HepG2 (cell line): ENCODE results near the gene COX6B1. TPM values are rescaled to one million over a fixed set of nuclear protein-coding genes. Genes with fewer than 3 reads are reported as not detected.

Experiments used
- HDAC2 ChIP-seq: sonication (generic); formaldehyde crosslinking; IDR thresholded peaks from 2 replicates; pipeline ENCODE4 v1.4.0; 2020; ENCODE audit warnings: missing genetic modification reagents
- KMT2A ChIP-seq: sonication (generic); formaldehyde crosslinking; IDR thresholded peaks from 2 replicates; pipeline ENCODE4 v1.4.0; 2020; ENCODE audit warnings: missing genetic modification reagents
- MATR3 ChIP-seq: sonication (generic); formaldehyde crosslinking; IDR thresholded peaks from 2 replicates; pipeline ENCODE4 v1.4.0; 2020; ENCODE audit warnings: missing genetic modification reagents
- MXI1 ChIP-seq: IDR thresholded peaks from 3 replicates; pipeline ENCODE4 v1.6.1; 2012; ENCODE audit warnings: low read depth, low read length, inconsistent platforms, borderline replicate concordance
- REL ChIP-seq: sonication (generic); formaldehyde crosslinking; conservative IDR thresholded peaks from 2 replicates; pipeline ENCODE4 v1.8.0; 2022; ENCODE audit warnings: mild to moderate bottlenecking, missing genetic modification reagents, moderate library complexity
- SALL1 ChIP-seq: sonication (generic); formaldehyde crosslinking; IDR thresholded peaks from 2 replicates; pipeline ENCODE4 v1.8.0; 2022; ENCODE audit warnings: mild to moderate bottlenecking, missing genetic modification reagents
- SP1 ChIP-seq, 2 experiments: fragments of 450-650 bp in 1 of 2; sonication (generic) in 1 of 2; formaldehyde crosslinking in 1 of 2; IDR thresholded peaks; 2 replicates each; pipeline versions ENCODE4 v1.4.0 to v1.6.1; 2016 to 2020; ENCODE audit warnings: missing genetic modification reagents in 1 of 2
- SP5 ChIP-seq: IDR thresholded peaks from 2 replicates; pipeline ENCODE4 v1.6.1; 2016; ENCODE audit warnings: low read depth, borderline replicate concordance
- SRY ChIP-seq: sonication (generic); formaldehyde crosslinking; IDR thresholded peaks from 2 replicates; pipeline ENCODE4 v1.8.0; 2022; ENCODE audit warnings: mild to moderate bottlenecking, missing genetic modification reagents
- ZNF350 ChIP-seq: sonication (generic); formaldehyde crosslinking; IDR thresholded peaks from 2 replicates; pipeline ENCODE4 v1.4.0; 2020; ENCODE audit warnings: mild to moderate bottlenecking, low read depth, missing genetic modification reagents, borderline replicate concordance
- polyA plus RNA-seq, 8 experiments: library from polyadenylated mRNA; depleted of rRNA in 3 of 8; stranded (reverse) in 7 of 8; unstranded in 1 of 8; fragments of >200 nt; fragmentation: Illumina TruSeq in 4 of 8; extraction: Trizol in 4 of 8; gene quantifications; 2 replicates each; pipeline versions ENCODE4 v1.2.1 to v1.2.3, GENCODE V29; 2011 to 2016; ENCODE audit warnings: low read depth in 4 of 8, missing spikeins in 1 of 8, mixed read lengths in 1 of 8; ENCODE audit not compliant: insufficient read depth in 1 of 8
- total RNA-seq, 5 experiments: library from RNA; depleted of rRNA; stranded (reverse); fragments of >200 nt; fragmentation: Illumina TruSeq; extraction: Trizol; gene quantifications; 2 replicates each; pipeline ENCODE4 v1.2.3, GENCODE V29; 2016; ENCODE audit warnings: low read depth in 1 of 5
- TF ChIP-seq, protein P1 (sequence below): sonication (generic); formaldehyde crosslinking; conservative IDR thresholded peaks from 2 replicates; pipeline ENCODE4 v1.4.0; 2020; ENCODE audit warnings: missing genetic modification reagents
- TF ChIP-seq, protein P2 (sequence below): sonication (generic); formaldehyde crosslinking; IDR thresholded peaks from one replicate; pipeline ENCODE4 v1.5.1; 2020; ENCODE audit warnings: mild to moderate bottlenecking, missing genetic modification reagents; ENCODE audit errors: not compliant biosample characterization
- TF ChIP-seq, protein P3 (sequence below): sonication (generic); formaldehyde crosslinking; IDR thresholded peaks from 2 replicates; pipeline ENCODE4 v1.9.0; 2022; ENCODE audit warnings: missing genetic modification reagents, mild to moderate bottlenecking, borderline replicate concordance

The COX6B1 gene
- total and polyA plus RNA-seq, 2 of the 13 experiments (the other 11 are each of a cell fraction or from before 2014, with no cell fraction given), result 481 to 487 TPM

DNA sequence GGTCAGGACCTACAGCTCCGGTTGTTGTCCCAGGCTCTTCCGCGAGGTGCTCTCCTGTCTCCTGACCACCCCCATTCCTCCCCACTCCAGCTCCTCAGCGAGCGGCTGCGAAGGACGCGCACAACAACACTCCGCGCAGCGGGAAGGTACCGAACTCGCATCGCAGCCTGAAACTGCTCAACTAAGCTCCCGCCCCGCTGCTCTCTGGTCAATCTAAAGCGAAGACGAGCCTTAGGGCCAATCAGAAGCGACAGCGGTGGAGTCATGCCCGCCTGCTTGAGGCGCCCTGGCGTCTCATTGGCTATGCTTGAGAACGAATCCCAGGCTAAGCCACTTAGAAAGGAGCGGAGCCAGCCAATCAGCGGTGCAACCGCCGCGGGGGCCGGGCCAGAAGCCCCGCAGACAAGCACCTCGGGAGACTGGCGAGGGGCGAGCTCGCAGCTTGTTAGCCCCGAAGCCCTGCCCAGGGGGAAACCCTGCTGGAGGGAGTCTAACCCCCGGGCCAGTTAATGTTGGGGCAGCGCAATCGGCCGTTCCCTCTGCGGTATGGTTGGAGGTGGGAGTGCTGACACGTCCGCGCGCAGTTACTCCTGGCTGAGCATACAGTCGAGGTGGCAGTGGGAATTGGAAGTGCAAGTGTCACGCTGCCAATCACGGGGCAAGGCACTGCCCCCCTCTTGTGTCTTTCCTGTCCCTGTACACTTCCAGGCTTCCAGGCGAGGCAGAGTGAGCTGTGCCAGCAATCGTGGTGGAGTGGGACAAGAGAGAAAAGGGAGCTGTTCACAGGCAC is 54.3 kb downstream of the COX6B1 start (continued):
- TF ChIP-seq MATR3 (CRISPR knock-in tag) (no peak), HDAC2 (no peak), ZNF350 (peak; percentile 33; the same call in 1 of the 2 replicates), SP5 (CRISPR knock-in tag) (0 out of 2 replicates have a peak, but pooled peaks have one; percentile 8), MXI1 (0 out of 3 replicates have a peak, but pooled peaks have one; percentile 11), REL (CRISPR knock-in tag) (0 out of 2 replicates have a peak, but pooled peaks have one; percentile 53), SRY (CRISPR knock-in tag) (peak; percentile 61; the same call in 1 of the 2 replicates), SP1 (IDR thresholded peaks at IDR 0.05) (no peak), SP1 (CRISPR knock-in tag; IDR thresholded peaks at IDR 0.05) (peak; percentile 53), SALL1 (CRISPR knock-in tag) (peak; percentile 75), KMT2A (0 out of 2 replicates have a peak, but pooled peaks have one; percentile 27)
- TF ChIP-seq, protein P1, sequence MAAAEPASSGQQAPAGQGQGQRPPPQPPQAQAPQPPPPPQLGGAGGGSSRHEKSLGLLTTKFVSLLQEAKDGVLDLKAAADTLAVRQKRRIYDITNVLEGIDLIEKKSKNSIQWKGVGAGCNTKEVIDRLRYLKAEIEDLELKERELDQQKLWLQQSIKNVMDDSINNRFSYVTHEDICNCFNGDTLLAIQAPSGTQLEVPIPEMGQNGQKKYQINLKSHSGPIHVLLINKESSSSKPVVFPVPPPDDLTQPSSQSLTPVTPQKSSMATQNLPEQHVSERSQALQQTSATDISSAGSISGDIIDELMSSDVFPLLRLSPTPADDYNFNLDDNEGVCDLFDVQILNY (CRISPR knock-in tag), result peak; percentile 48; the same call in 1 of the 2 replicates
- TF ChIP-seq, protein P2, sequence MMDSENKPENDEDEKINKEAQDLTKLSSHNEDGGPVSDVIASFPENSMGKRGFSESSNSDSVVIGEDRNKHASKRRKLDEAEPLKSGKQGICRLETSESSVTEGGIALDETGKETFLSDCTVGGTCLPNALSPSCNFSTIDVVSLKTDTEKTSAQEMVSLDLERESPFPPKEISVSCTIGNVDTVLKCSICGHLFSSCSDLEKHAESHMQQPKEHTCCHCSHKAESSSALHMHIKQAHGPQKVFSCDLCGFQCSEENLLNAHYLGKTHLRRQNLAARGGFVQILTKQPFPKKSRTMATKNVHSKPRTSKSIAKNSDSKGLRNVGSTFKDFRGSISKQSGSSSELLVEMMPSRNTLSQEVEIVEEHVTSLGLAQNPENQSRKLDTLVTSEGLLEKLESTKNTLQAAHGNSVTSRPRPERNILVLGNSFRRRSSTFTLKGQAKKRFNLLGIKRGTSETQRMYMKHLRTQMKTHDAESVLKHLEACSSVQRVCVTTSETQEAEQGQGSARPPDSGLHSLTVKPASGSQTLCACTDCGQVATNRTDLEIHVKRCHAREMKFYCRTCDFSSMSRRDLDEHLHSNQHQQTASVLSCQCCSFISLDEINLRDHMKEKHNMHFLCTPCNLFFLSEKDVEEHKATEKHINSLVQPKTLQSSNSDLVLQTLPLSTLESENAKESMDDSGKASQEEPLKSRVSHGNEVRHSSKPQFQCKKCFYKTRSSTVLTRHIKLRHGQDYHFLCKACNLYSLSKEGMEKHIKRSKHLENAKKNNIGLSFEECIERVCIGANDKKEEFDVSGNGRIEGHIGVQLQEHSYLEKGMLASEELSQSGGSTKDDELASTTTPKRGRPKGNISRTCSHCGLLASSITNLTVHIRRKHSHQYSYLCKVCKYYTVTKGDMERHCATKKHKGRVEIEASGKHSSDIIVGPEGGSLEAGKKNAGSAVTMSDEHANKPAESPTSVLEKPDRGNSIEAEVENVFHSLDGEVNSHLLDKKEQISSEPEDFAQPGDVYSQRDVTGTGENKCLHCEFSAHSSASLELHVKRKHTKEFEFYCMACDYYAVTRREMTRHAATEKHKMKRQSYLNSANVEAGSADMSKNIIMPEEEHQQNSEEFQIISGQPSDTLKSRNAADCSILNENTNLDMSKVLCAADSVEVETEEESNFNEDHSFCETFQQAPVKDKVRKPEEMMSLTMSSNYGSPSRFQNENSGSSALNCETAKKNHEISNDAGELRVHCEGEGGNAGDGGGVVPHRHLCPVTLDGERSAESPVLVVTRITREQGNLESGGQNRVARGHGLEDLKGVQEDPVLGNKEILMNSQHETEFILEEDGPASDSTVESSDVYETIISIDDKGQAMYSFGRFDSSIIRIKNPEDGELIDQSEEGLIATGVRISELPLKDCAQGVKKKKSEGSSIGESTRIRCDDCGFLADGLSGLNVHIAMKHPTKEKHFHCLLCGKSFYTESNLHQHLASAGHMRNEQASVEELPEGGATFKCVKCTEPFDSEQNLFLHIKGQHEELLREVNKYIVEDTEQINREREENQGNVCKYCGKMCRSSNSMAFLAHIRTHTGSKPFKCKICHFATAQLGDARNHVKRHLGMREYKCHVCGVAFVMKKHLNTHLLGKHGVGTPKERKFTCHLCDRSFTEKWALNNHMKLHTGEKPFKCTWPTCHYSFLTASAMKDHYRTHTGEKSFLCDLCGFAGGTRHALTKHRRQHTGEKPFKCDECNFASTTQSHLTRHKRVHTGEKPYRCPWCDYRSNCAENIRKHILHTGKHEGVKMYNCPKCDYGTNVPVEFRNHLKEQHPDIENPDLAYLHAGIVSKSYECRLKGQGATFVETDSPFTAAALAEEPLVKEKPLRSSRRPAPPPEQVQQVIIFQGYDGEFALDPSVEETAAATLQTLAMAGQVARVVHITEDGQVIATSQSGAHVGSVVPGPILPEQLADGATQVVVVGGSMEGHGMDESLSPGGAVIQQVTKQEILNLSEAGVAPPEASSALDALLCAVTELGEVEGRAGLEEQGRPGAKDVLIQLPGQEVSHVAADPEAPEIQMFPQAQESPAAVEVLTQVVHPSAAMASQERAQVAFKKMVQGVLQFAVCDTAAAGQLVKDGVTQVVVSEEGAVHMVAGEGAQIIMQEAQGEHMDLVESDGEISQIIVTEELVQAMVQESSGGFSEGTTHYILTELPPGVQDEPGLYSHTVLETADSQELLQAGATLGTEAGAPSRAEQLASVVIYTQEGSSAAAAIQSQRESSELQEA (CRISPR knock-in tag), result peak; percentile 39
- TF ChIP-seq, protein P3, sequence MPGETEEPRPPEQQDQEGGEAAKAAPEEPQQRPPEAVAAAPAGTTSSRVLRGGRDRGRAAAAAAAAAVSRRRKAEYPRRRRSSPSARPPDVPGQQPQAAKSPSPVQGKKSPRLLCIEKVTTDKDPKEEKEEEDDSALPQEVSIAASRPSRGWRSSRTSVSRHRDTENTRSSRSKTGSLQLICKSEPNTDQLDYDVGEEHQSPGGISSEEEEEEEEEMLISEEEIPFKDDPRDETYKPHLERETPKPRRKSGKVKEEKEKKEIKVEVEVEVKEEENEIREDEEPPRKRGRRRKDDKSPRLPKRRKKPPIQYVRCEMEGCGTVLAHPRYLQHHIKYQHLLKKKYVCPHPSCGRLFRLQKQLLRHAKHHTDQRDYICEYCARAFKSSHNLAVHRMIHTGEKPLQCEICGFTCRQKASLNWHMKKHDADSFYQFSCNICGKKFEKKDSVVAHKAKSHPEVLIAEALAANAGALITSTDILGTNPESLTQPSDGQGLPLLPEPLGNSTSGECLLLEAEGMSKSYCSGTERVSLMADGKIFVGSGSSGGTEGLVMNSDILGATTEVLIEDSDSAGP (CRISPR knock-in tag), result peak; percentile 84; the same call in 1 of the 2 replicates
